ENCODE data around the gene IL18BP.

- TF ChIP-seq CTCF (conservative IDR thresholded peaks at IDR 0.05; ENCODE audit: low read length), result no peak
- no peak for TF ChIP-seq EZH2phosphoT487 (IDR thresholded peaks at IDR 0.05; ENCODE audit: borderline replicate concordance, low read depth, low read length)
These were observed 8.9 kb downstream of the IL18BP start for GRCh38 chr11:72007587-72007986.

All from OCI-LY7 (cell line).